T-cell (primary cell): Measurements from ENCODE around the gene ASGR1. TPM values are rescaled to one million over a fixed set of nuclear protein-coding genes. Genes with fewer than 3 reads are reported as not detected.
"Not testable (repeated sequence)": the region's sequence is repeated elsewhere in the genome, so short reads cannot be mapped to it uniquely, and the experiment has no call there.

ENCODE experiments used
- ATAC-seq, 4 experiments: fragments of 200-7000 bp in 3 of 4; fragments of 150-1000 bp in 1 of 4; cut with Tn5 transposase; replicated peaks in 1 of 4; 1 replicate in 3 of 4; 2 replicates in 1 of 4; pipeline ENCODE4 v1.10.0; 2021; ENCODE audit warnings: moderate library complexity in 3 of 4, mild to moderate bottlenecking in 2 of 4, moderate number of reproducible peaks in 1 of 4
- CTCF ChIA-PET, 2 donors: fragments of 300-600 bp; sonication (Branson Sonifier 250); formaldehyde crosslinking; loops; one replicate each; lab custom pipeline; 2022; ENCODE audit warnings: antibody characterized with exemption in 2 of 2; lab: Charles Lee
- POLR2A ChIA-PET, 2 donors: fragments of 300-600 bp; sonication (Branson Sonifier 250); formaldehyde crosslinking; loops; one replicate each; lab custom pipeline; 2022; ENCODE audit warnings: antibody characterized with exemption in 2 of 2; lab: Charles Lee
- DNase-seq, 35 experiments: peaks; one replicate each; pipeline versions ENCODE4 v3.0.0 to v3.0.0-alpha.2; 2013 to 2023
- H3K27ac ChIP-seq: one replicate; pipeline ENCODE4 v1.5.1; 2013; ENCODE audit warnings: low read length
- H3K27me3 ChIP-seq, 2 experiments: replicated peaks in 1 of 2; 1 replicate in 1 of 2; 2 replicates in 1 of 2; pipeline versions ENCODE4 v1.6.1 to v1.7.0; 2013; ENCODE audit warnings: low read length in 1 of 2, mixed read lengths in 1 of 2; ENCODE audit not compliant: control insufficient read depth in 2 of 2, insufficient read depth in 2 of 2; ENCODE audit errors: extremely low read depth in 1 of 2
- H3K36me3 ChIP-seq, 2 donors: 1 replicate in 1 of 2; 2 replicates in 1 of 2; pipeline versions ENCODE4 v1.6.1 to v1.7.0; 2013; ENCODE audit warnings: low read length in 1 of 2; ENCODE audit not compliant: control insufficient read depth in 2 of 2, insufficient read depth in 1 of 2; ENCODE audit errors: extremely low read depth in 1 of 2
- H3K4me1 ChIP-seq, 2 experiments: 1 replicate in 1 of 2; 2 replicates in 1 of 2; pipeline versions ENCODE4 v1.6.1 to v1.7.0; 2013; ENCODE audit warnings: low read length in 2 of 2, mixed read lengths in 1 of 2; ENCODE audit not compliant: insufficient read depth in 2 of 2, control insufficient read depth in 1 of 2; ENCODE audit errors: extremely low read depth in 1 of 2
- H3K4me3 ChIP-seq, 2 donors: 1 replicate in 1 of 2; 2 replicates in 1 of 2; pipeline versions ENCODE4 v1.5.1 to v1.7.0; 2013; ENCODE audit warnings: mild to moderate bottlenecking in 2 of 2, low read length in 1 of 2, moderate library complexity in 1 of 2; ENCODE audit not compliant: control insufficient read depth in 1 of 2; ENCODE audit errors: extremely low read depth in 1 of 2
- H3K9me3 ChIP-seq: 2 replicates; pipeline ENCODE4 v1.7.0; 2013
- H3K27ac Mint-ChIP-seq, 2 donors: one replicate each; pipeline ENCODE4 v1.8.0; 2020 to 2021; ENCODE audit warnings: mild to moderate bottlenecking in 2 of 2, mixed read lengths in 2 of 2
- H3K27me3 Mint-ChIP-seq, 2 donors: one replicate each; pipeline ENCODE4 v1.8.0; 2021 to 2022; ENCODE audit warnings: mixed read lengths in 2 of 2
- H3K36me3 Mint-ChIP-seq: one replicate; pipeline ENCODE4 v1.8.0; 2021; ENCODE audit warnings: mixed read lengths
- H3K4me1 Mint-ChIP-seq, 3 donors: one replicate each; pipeline ENCODE4 v1.8.0; 2020 to 2022; ENCODE audit warnings: mixed read lengths in 3 of 3, mild to moderate bottlenecking in 1 of 3
- H3K4me3 Mint-ChIP-seq, 3 donors: one replicate each; pipeline ENCODE4 v1.8.0; 2020 to 2022; ENCODE audit warnings: mild to moderate bottlenecking in 3 of 3, mixed read lengths in 3 of 3, moderate library complexity in 3 of 3
- H3K9me3 Mint-ChIP-seq, 3 donors: one replicate each; pipeline ENCODE4 v1.8.0; 2020 to 2022; ENCODE audit warnings: mixed read lengths in 3 of 3
- WGBS: methylation state at CpG from one replicate; pipeline ENCODE4 v1.1.5; 2013; ENCODE audit warnings: missing lambda C conversion rate; ENCODE audit not compliant: insufficient coverage; 5-methylcytosine and 5-hydroxymethylcytosine counted together
- total RNA-seq, 35 experiments: library from RNA in 6 of 35; stranded (reverse) in 6 of 35; fragments of 120-200 nt in 1 of 35; gene quantifications; one replicate each; pipeline versions ENCODE4 v1.2.1 to v1.2.4 and lab custom pipeline; 2013 to 2026

Gene ASGR1
- total RNA-seq, 5 donors from 2014 or later (not counting 1 experiment from before 2014, with no cell fraction given), result 0.60 to 1.8 (median 0.82) TPM

DNA sequence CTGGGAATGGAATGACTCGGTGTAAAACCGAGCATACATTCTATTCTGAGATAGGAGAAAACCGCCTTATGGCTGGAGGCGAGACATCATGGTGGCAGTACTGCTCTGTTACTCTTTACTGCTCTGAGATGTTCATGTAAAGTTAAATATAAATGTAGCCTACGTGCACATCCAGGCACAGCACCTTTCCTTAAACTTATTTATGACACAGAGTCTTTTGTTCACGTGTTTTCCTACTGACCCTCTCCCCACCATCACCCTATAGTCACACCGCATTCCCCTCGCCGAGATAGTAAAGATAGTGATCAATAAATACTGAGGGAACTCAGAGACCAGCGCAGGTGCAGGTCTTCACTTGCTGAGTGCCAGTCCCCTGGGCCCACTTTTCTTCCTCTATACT, 19.6 kb downstream of the ASGR1 start:
- H3K4me1 Mint-ChIP-seq, H3K9me3 ChIP-seq, H3K36me3 ChIP-seq, DNase-seq, CTCF ChIA-PET, H3K27ac Mint-ChIP-seq, POLR2A ChIA-PET, H3K4me3 Mint-ChIP-seq, H3K36me3 Mint-ChIP-seq, ATAC-seq, H3K4me1 ChIP-seq, H3K9me3 Mint-ChIP-seq, H3K4me3 ChIP-seq, H3K27ac ChIP-seq: not testable (repeated sequence)
- WGBS, result 32% methylated on average over 3 of the region's 10 CpGs
- H3K27me3 ChIP-seq, result peaks cover 0 to 25% of the 10 kb centered on the region in 2 experiments
- peaks cover 14 to 15% of the 10 kb centered on the region in 2 donors for H3K27me3 Mint-ChIP-seq

DNA sequence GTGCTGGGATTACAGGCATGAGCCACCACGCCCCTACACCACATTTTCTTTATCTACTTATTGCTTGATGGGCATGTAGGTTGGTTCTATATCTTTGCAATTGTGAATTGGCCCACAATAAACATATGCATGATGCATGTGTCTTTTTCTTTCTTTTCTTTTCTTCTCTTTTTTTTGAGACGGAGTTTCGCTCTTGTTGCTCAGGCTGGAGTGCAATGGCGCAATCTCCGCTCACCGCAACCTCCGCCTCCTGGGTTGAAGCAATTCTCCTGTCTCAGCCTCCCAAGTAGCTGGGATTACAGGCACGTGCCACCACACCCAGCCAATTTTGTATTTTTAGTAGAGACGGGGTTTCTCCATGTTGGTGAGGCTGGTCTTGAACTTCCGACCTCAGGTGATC, 20.7 kb downstream of the ASGR1 start:
- H3K4me1 Mint-ChIP-seq, H3K9me3 Mint-ChIP-seq, CTCF ChIA-PET, H3K9me3 ChIP-seq, H3K4me3 ChIP-seq, H3K36me3 Mint-ChIP-seq, H3K27ac Mint-ChIP-seq, DNase-seq, H3K4me3 Mint-ChIP-seq, H3K27ac ChIP-seq, H3K4me1 ChIP-seq, H3K36me3 ChIP-seq, ATAC-seq: not testable (repeated sequence)
- POLR2A ChIA-PET, result interaction anchor here in 1 of 2 donors (0.6 kb wide), 1 partner anchor 26 kb away, joined by 3 read pairs; no protein-coding TSS in a partner anchor
- peaks cover 15 to 18% of the 10 kb centered on the region in 2 donors for H3K27me3 Mint-ChIP-seq
- H3K27me3 ChIP-seq, result peaks cover 0 to 17% of the 10 kb centered on the region in 2 experiments
- WGBS, result 100% methylated on average over 1 of the region's 10 CpGs

DNA sequence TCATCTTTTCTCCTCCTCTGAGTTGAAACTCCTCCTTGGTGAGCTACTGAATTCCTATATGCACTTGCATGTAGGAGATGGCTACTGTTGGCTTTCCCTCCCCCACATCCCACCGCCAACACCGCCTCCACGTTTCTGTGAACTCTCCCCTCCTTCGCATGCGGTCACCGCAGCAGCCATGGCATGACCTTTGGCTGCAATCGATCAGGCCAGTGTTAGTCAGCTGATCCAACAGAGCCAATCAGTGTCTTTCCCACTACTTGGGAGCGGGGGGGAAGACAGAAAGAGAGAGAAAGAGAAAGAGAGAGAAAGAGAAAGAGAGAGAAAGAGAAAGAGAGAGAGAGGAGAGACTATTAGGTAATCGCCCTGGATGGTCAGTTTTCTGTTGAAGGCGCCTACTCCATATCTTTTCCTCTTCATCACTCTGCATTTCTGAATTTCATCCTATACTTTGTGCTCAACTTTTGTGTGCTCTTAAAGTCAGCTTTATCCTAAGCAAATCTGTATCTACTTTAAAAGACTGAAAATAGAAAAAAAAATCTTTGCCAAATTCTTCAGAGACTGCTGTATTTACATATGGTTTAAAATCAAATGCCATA, 22.7 kb downstream of the ASGR1 start:
- Histone ChIP-seq H3K27me3 (peaks cover 0 to 13% of the 10 kb centered on the region in 2 experiments), H3K4me3 (no peak overlapping the region), H3K36me3 (no peaks in the 10 kb centered on the region), H3K4me1 (no peaks in the 10 kb centered on the region), H3K27ac (no peak overlapping the region), H3K9me3 (no peaks in the 10 kb centered on the region)
- Mint-ChIP-seq H3K4me3 (no peak overlapping the region), H3K36me3 (no peaks in the 10 kb centered on the region), H3K9me3 (no peaks in the 10 kb centered on the region), H3K27me3 (peaks cover 9 to 24% of the 10 kb centered on the region in 2 donors), H3K27ac (no peak overlapping the region), H3K4me1 (no peaks in the 10 kb centered on the region)
- no peak for DNase-seq
- ChIA-PET POLR2A (no interaction called here), CTCF (no interaction called here)
- no CpG with 5 or more reads among the region's 10 CpGs for WGBS
- no peak for ATAC-seq

DNA sequence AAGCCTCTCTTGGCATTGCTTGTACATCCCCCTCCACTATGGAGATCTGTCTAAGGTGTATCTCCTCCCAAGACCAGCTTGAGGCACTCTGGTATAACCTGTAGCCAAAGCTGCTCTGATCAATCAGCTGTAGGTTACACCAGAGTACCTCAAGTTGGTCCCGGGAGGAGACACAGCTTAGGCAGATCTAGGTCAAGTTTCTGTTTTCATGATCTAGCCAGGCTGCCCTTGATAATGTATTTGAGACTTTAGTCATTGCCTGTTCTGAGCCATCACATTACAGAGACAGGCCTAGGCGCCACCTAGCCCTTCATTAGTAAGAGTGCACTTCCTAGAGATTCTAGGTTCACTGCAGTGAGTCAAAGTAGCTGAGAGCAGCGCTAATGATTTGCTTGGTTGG, 31.4 kb downstream of the ASGR1 start:
- H3K4me1 Mint-ChIP-seq, result no peaks in the 10 kb centered on the region
- H3K27me3 Mint-ChIP-seq, result peaks cover 0 to 10% of the 10 kb centered on the region in 2 donors
- no peak overlapping the region for H3K27ac Mint-ChIP-seq
- no peaks in the 10 kb centered on the region for H3K36me3 Mint-ChIP-seq
- CTCF ChIA-PET, result interaction anchor here in 1 of 2 donors (0.7 kb wide), 1 partner anchor 30 kb away, joined by 3 read pairs; no protein-coding TSS in a partner anchor
- POLR2A ChIA-PET, result no interaction called here
- DNase-seq (no peak), ATAC-seq (peak in 1 of 4 experiments; percentile 35)
- Histone ChIP-seq H3K4me3 (no peak overlapping the region), H3K27ac (no peak overlapping the region), H3K27me3 (peaks cover 0 to 3% of the 10 kb centered on the region in 2 experiments), H3K4me1 (no peaks in the 10 kb centered on the region), H3K36me3 (no peaks in the 10 kb centered on the region), H3K9me3 (no peaks in the 10 kb centered on the region)
- no peaks in the 10 kb centered on the region for H3K9me3 Mint-ChIP-seq
- WGBS, result 36% methylated on average over 1 of the region's 3 CpGs
- no peak overlapping the region for H3K4me3 Mint-ChIP-seq

DNA sequence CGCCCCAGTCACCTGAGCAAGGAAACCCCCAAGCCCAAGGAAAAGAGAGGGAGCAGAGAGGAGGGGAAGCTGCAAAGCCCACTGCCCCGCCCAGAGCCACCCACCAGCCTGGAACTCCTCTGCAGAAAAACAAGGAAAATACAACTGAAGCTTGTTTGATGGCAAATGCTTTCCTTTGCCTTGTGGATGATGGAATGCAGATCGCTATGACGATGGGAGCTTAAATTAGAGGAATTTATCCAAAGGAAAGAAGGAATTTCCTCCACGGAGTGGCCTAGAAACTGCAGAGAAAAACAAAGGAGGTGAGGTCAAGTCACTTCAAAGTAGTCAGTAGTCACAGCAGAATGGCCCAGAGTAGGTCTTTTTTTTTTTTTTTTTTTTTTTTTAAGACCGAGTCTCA, 33.1 kb downstream of the ASGR1 start:
- POLR2A ChIA-PET, result no interaction called here

DNA sequence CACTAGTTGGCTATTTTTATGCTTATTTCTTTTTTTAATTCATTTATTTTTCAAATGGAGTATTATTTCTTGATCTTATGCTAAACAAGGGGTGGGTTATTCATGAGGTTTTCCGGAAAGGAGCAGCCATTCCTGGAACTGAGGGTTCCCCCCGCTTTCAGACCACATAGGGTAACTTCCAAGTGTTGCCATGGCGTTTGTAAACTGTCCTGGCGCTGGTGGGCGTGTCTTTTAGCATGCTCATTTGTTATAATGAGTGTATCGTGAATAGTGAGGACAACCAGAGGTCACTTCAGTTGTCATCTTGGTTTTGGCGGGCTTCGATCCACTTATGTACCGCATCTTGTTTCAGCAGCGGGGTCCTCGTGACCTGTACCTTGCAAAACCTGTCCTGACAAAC, 35.0 kb downstream of the ASGR1 start:
- Mint-ChIP-seq H3K27me3 (peaks cover 4 to 7% of the 10 kb centered on the region in 2 donors), H3K4me3 (no peak overlapping the region), H3K27ac (no peak overlapping the region), H3K9me3 (no peaks in the 10 kb centered on the region), H3K36me3 (no peaks in the 10 kb centered on the region), H3K4me1 (no peaks in the 10 kb centered on the region)
- CTCF ChIA-PET, result no interaction called here
- Histone ChIP-seq H3K27ac (no peak overlapping the region), H3K4me3 (no peak overlapping the region), H3K4me1 (no peaks in the 10 kb centered on the region), H3K9me3 (no peaks in the 10 kb centered on the region), H3K27me3 (peaks cover 0 to 21% of the 10 kb centered on the region in 2 experiments), H3K36me3 (no peaks in the 10 kb centered on the region)
- 74% methylated on average over 11 of the region's 11 CpGs for WGBS
- ATAC-seq (no peak), DNase-seq (no peak)
- POLR2A ChIA-PET, result no interaction called here

More for the DNA sequence above, 33.1 kb downstream of the ASGR1 start:
- Mint-ChIP-seq H3K27me3 (peaks cover 0 to 7% of the 10 kb centered on the region in 2 donors), H3K36me3 (no peaks in the 10 kb centered on the region), H3K27ac (no peak overlapping the region), H3K4me1 (no peaks in the 10 kb centered on the region), H3K4me3 (no peak overlapping the region), H3K9me3 (no peaks in the 10 kb centered on the region)
- Histone ChIP-seq H3K27ac (no peak overlapping the region), H3K4me3 (no peak overlapping the region), H3K36me3 (no peaks in the 10 kb centered on the region), H3K9me3 (no peaks in the 10 kb centered on the region), H3K4me1 (no peaks in the 10 kb centered on the region), H3K27me3 (peaks cover 0 to 3% of the 10 kb centered on the region in 2 experiments)
- 75% methylated on average over 3 of the region's 6 CpGs for WGBS
- CTCF ChIA-PET, result interaction anchor here (0.6 to 1.5 kb wide), 11 partner anchors 16 to 1115 kb away, joined by 3 to 7 read pairs (median 4); no protein-coding TSS in a partner anchor
- ATAC-seq (no peak), DNase-seq (no peak)
